Activated gamma-delta T cell treated with Interleukin-2 at 50 U/mL for 16 hours (primary cell): ENCODE data around the gene TBC1D30.

Experiments used
- DNase-seq: peaks from one replicate; pipeline ENCODE4 v3.0.0-alpha.2; 2020

The TBC1D30 gene

DNA sequence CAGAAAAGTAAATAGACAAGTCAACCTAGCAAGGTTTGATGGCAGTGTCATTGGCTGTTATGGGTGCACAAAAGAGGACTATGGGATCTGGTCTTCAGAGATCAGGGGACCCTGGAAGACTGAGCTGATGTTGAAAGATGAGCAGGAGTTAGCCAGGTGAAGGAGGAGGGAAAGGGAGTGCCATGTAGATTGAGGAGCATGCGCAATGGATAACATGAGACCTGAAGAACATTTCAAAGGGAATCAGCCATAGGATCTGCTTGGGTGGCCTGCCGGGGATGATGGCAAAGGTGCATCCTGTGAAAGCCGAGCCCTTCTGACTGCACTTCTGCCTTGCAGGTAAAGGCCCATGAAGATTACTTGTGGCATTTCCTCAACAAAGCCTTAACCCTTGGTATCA is 90.8 kb downstream of the TBC1D30 start:
- no peak for DNase-seq

DNA sequence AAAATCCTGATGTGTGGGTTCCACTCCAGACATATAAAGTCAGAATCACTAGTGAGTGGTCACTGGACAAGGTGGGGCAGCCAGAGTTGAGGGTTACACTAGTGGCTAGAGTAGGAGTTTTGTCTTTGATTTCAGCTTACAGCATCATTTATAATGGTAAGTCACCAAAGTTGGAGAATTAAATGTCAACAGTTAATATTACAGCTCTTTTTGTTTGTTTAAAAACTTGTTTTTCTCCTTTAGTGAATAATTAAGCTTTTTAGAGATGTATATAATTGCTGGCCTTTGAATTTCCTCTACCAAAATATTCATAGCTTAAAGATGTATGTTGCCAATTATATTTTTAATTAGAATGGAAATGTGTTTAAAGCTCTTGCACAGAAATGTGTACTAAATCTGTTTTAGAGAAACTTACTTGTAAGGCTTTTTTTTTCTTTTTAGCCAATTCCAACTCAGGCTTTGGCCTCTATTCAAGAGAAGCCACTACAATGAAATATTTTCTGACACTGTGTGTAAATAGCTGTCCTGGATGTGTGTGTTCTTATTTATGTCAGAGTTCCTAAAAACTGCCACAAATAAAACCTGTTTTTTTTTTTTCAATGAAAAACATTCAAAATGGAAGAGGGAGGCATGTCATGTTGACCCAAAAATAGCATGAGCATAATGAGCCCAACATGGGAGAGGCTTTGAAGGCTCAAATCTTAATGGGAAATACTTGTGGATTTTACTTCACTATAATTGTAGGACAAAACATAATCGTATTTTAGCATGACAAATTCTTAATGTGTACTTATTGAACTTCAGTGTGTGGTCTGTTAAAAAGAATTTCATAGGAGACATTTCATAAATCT is 92.2 kb downstream of the TBC1D30 start:
- DNase-seq: no peak

- no peak for DNase-seq
Observed at GRCh38 chr12:64918344-64918743, 93.9 kb downstream of the TBC1D30 start.

GRCh38 chr12:64918801-64919200 is 94.4 kb downstream of the TBC1D30 start:
- no peak for DNase-seq

GRCh38 chr12:64922853-64923252 is 98.4 kb downstream of the TBC1D30 start:
- no peak for DNase-seq

GRCh38 chr12:64923536-64923935 is 99.1 kb downstream of the TBC1D30 start:
- no peak for DNase-seq
